ENCODE measurements around the gene CELF4. TPM values are rescaled to one million over a fixed set of nuclear protein-coding genes. Genes with fewer than 3 reads are reported as not detected.

The CELF4 gene
- total and polyA plus RNA-seq, 2 donors (not counting 3 experiments of a cell fraction or from before 2014, with no cell fraction given), result not detected

- Histone ChIP-seq H3K27ac (ENCODE audit: insufficient read depth, low read depth, low read length) (no peak overlapping the region), H2AFZ (ENCODE audit: low read depth, low read length) (no peak overlapping the region), H3K27me3 (ENCODE audit: control insufficient read depth in 2 of 2, insufficient read depth in 2 of 2, low read length in 2 of 2) (peaks cover 2 to 19% of the 10 kb centered on the region in 2 experiments), H4K20me1 (replicated peaks; ENCODE audit: control insufficient read depth, extremely low read depth, insufficient read depth, low read length) (no peaks in the 10 kb centered on the region), H3K4me1 (ENCODE audit: control insufficient read depth, extremely low read depth, insufficient read depth, low read length) (peaks cover 8% of the 10 kb centered on the region), H3K9ac (replicated peaks; ENCODE audit: extremely low read depth, insufficient read depth, low read length) (no peak overlapping the region), H3K9me3 (replicated peaks; ENCODE audit: control insufficient read depth, insufficient read depth, low read length) (no peaks in the 10 kb centered on the region), H3K4me3 (replicated peaks in 1 of 3; ENCODE audit: insufficient read depth in 1 of 3, low read depth in 1 of 3, low read length in 3 of 3) (no peak overlapping the region), H3K36me3 (ENCODE audit: control insufficient read depth in 2 of 2, extremely low read depth in 1 of 2, insufficient read depth in 2 of 2, low read length in 2 of 2) (no peaks in the 10 kb centered on the region), H3K9me1 (replicated peaks; ENCODE audit: control insufficient read depth, extremely low read depth, insufficient read depth, low read length) (no peaks in the 10 kb centered on the region), H3K4me2 (ENCODE audit: insufficient read depth, low read length) (no peak overlapping the region), H3K79me2 (ENCODE audit: control insufficient read depth, insufficient read depth, low read length) (no peaks in the 10 kb centered on the region)
- no peak for DNase-seq (ENCODE audit: low read depth, low spot score)
- dilution Hi-C loops (cut with MboI; ENCODE audit: extremely low pct_ligation_motif_present, low sequenced_read_pairs) (no loop called here), intact Hi-C loops (cut with micrococcal nuclease) (no loop called here)
- CTCF ChIA-PET, result no interaction called here
- no peak for TF ChIP-seq EZH2 (IDR thresholded peaks at IDR 0.05; ENCODE audit: borderline replicate concordance, low read depth, low read length, severe bottlenecking)
- TF ChIP-seq POLR2AphosphoS5 (IDR thresholded peaks at IDR 0.05; ENCODE audit: insufficient read depth, low read depth, low read length), result no peak
- no peak for TF ChIP-seq FOS (IDR thresholded peaks at IDR 0.05; ENCODE audit: borderline replicate concordance, insufficient read depth, low read length)
- no peak for TF ChIP-seq GATA2 (IDR thresholded peaks at IDR 0.05; ENCODE audit: insufficient read depth, insufficient read length, low read depth, low read length)
- TF ChIP-seq POLR2A (IDR thresholded peaks at IDR 0.05; ENCODE audit: low read depth, low read length), result no peak
- no peak for TF ChIP-seq MYC (IDR thresholded peaks at IDR 0.05; ENCODE audit: low read depth, low read length)
- TF ChIP-seq, protein P1, sequence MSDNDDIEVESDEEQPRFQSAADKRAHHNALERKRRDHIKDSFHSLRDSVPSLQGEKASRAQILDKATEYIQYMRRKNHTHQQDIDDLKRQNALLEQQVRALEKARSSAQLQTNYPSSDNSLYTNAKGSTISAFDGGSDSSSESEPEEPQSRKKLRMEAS (IDR thresholded peaks at IDR 0.05; ENCODE audit: insufficient read depth, insufficient read length), result no peak
- no peak for TF ChIP-seq JUN (IDR thresholded peaks at IDR 0.05; ENCODE audit: borderline replicate concordance, insufficient read depth, insufficient read length, low read depth)
- no peak for FAIRE-seq
- POLR2A ChIA-PET, result no interaction called here
- no TSS peak for BruUV-seq (replicated peaks)
Measured at GRCh38 chr18:37483984-37484819, 81.4 kb downstream of the CELF4 start.
